SK-N-SH (cell line): ENCODE measurements around the gene AGBL5.

Source experiments
- EP300 ChIP-seq, 2 experiments: IDR thresholded peaks; 2 replicates each; pipeline versions ENCODE4 v1.4.0 to v1.6.1; 2012; ENCODE audit warnings: borderline replicate concordance in 1 of 2, low read depth in 1 of 2, low read length in 1 of 2
- RFX5 ChIP-seq: IDR thresholded peaks from 2 replicates; pipeline ENCODE4 v1.6.1; 2012; ENCODE audit warnings: mild to moderate bottlenecking, improper control_type of control experiment, low read length
- TF ChIP-seq, protein P1 (sequence below): fragments of 200-600 bp; sonication (generic); IDR thresholded peaks from 2 replicates; pipeline ENCODE4 v1.6.1; 2017; ENCODE audit warnings: antibody characterized with exemption, mild to moderate bottlenecking, moderate library complexity

- TF ChIP-seq, protein P1, sequence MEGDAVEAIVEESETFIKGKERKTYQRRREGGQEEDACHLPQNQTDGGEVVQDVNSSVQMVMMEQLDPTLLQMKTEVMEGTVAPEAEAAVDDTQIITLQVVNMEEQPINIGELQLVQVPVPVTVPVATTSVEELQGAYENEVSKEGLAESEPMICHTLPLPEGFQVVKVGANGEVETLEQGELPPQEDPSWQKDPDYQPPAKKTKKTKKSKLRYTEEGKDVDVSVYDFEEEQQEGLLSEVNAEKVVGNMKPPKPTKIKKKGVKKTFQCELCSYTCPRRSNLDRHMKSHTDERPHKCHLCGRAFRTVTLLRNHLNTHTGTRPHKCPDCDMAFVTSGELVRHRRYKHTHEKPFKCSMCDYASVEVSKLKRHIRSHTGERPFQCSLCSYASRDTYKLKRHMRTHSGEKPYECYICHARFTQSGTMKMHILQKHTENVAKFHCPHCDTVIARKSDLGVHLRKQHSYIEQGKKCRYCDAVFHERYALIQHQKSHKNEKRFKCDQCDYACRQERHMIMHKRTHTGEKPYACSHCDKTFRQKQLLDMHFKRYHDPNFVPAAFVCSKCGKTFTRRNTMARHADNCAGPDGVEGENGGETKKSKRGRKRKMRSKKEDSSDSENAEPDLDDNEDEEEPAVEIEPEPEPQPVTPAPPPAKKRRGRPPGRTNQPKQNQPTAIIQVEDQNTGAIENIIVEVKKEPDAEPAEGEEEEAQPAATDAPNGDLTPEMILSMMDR = no peak
- no peak for TF ChIP-seq EP300 (IDR thresholded peaks at IDR 0.05; ENCODE audit: borderline replicate concordance in 1 of 2, low read depth in 1 of 2, low read length in 1 of 2)
- no peak for TF ChIP-seq RFX5
Observed at GRCh38 chr2:27069961-27070618, 18.6 kb downstream of the AGBL5 start.
